A549 treated with RU486 at 1 μM for 4 hours (cell line): ENCODE results near the gene SCYGR6. TPM values are rescaled to one million over a fixed set of nuclear protein-coding genes. Genes with fewer than 3 reads are reported as not detected.

Source experiments
- total RNA-seq: library from RNA; stranded (reverse); fragments of 200-300 nt; extraction: Qiagen RNA extraction; gene quantifications from 5 replicates; pipeline ENCODE4 v1.2.3, GENCODE V29; 2022; ENCODE audit warnings: low read depth

SCYGR6 gene
- total RNA-seq: not detected in 5 replicates

GRCh38 chr2:227724394-227725039, at the start of gene SCYGR6:
SCYGR6 (minus strand) TSS chr2:227724757; CDS start chr2:227724757, 0 bp downstream.

GRCh38 chr2:227745594-227745993, 21.0 kb upstream of the SCYGR6 start, which contains the start of gene SCYGR8:
SCYGR8 (plus strand) TSS chr2:227745894; CDS start chr2:227745894, 0 bp downstream.

GRCh38 chr2:227728035-227728434, 3.5 kb upstream of the SCYGR6 start, which contains the start of gene SCYGR7:
SCYGR7 (plus strand) TSS chr2:227728335; CDS start chr2:227728335, 0 bp downstream.

GRCh38 chr2:227717687-227718567, 6.6 kb downstream of the SCYGR6 start, which contains the start of gene SLC19A3:
SLC19A3 (minus strand) TSS chr2:227718028; CDS start chr2:227702318, 15,710 bp downstream.

Other genes with a start within 250 kb of the SCYGR6 start
- not detected in 5 replicates for gene SCYGR2, start 125.9 kb downstream of the SCYGR6 start, total RNA-seq
- not detected in 5 replicates for gene SCYGR3, start 109.9 kb downstream of the SCYGR6 start, total RNA-seq
- not detected in 5 replicates for gene SCYGR4, start 107.3 kb downstream of the SCYGR6 start, total RNA-seq
- gene SCYGR5, start 58.0 kb downstream of the SCYGR6 start, total RNA-seq: not detected in 5 replicates
- gene SLC19A3, start 6.7 kb downstream of the SCYGR6 start, total RNA-seq: 2.3 to 3.2 TPM (median 3.1 TPM) in 5 replicates
- not detected in 5 replicates for gene SCYGR7, start 3.6 kb upstream of the SCYGR6 start, total RNA-seq
- gene SCYGR8, start 21.1 kb upstream of the SCYGR6 start, total RNA-seq: not detected in 5 replicates
- gene CCL20, start 89.1 kb upstream of the SCYGR6 start, total RNA-seq: 3.0 to 5.8 TPM (median 4.3 TPM) in 5 replicates
- 2.0 to 2.9 TPM (median 2.3 TPM) in 5 replicates for gene DAW1, start 146.9 kb upstream of the SCYGR6 start, total RNA-seq